Renal pelvis (tissue), 4 donors: Measurements from ENCODE around the gene BSG. TPM values are rescaled to one million over a fixed set of nuclear protein-coding genes. Genes with fewer than 3 reads are reported as not detected.

ENCODE experiments used
- DNase-seq: peaks from one replicate; pipeline ENCODE4 v3.0.0-alpha.2; 2013
- polyA plus RNA-seq, 3 donors: library from polyadenylated mRNA; unstranded; fragments of 120-200 nt; gene quantifications; one replicate each; pipeline ENCODE4 v1.2.1, GENCODE V29; 2013; ENCODE audit not compliant: insufficient read length in 3 of 3

BSG gene
- polyA plus RNA-seq, 3 donors: 474 to 595 (median 592) TPM

DNA sequence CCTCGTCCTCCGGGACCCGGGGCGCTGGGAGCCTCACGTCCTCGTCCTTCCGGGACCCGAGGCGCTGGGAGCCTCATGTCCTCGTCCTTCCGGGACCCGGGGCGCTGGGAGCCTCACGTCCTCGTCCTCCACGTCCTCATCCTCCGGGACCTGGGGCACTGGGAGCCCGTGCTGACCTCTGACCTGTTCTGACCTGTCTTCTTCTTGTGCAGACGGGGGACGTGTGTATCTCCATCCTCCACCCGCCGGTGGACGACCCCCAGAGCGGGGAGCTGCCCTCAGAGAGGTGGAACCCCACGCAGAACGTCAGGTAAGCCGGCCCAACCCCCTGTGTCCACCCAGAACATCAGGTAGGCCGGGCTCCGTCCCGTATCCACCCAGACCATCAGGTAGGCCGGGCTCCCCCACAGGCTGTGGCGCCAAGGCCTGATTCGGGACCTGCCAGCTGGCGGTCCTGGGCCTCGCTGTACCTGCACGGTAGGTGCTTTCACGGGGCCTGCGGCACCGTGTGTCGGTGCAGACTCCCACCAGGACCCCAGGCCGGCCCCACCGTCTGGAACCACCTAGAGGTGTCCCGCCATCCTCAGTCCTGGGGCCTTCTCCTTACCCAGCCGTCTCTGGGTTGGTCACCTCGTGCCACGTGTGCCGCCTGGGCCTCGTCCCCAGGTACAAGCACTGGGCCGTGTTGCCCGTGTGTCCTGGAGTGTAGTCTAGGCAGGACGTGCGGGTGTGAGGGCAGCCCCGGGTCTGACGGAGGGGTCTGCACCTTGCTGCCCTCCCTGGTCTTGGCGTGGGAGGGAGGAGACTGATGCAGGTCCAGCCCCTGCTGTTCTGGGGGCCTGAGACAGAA lies 36.1 kb upstream of the BSG start:
- DNase-seq: no peak

DNA sequence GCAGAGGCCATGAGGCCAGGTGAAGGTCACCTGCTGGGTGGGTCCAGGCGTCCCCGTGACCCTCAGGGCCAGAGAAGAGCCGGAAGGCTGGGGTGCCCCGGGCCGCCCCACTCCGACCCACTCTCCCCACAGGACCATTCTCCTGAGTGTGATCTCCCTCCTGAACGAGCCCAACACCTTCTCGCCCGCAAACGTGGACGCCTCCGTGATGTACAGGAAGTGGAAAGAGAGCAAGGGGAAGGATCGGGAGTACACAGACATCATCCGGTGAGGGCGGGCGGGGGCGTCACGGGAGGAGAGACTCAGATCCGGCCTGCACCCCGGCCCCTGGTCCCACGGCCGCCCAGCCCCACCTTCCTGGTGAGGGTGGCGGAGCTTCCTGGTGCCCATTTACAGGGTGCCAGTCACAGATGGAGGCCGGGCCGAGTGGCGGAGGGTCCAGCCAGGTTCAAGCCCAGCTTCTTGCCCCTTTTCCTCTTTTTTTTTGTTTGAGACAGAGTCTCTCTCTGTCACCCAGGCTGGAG lies 35.5 kb upstream of the BSG start:
- no peak for DNase-seq

- no peak for DNase-seq
These were observed 33.6 kb upstream of the BSG start for GRCh38 chr19:538641-539428.

- no peak for DNase-seq
These were observed 32.9 kb upstream of the BSG start for GRCh38 chr19:539429-540030.

DNA sequence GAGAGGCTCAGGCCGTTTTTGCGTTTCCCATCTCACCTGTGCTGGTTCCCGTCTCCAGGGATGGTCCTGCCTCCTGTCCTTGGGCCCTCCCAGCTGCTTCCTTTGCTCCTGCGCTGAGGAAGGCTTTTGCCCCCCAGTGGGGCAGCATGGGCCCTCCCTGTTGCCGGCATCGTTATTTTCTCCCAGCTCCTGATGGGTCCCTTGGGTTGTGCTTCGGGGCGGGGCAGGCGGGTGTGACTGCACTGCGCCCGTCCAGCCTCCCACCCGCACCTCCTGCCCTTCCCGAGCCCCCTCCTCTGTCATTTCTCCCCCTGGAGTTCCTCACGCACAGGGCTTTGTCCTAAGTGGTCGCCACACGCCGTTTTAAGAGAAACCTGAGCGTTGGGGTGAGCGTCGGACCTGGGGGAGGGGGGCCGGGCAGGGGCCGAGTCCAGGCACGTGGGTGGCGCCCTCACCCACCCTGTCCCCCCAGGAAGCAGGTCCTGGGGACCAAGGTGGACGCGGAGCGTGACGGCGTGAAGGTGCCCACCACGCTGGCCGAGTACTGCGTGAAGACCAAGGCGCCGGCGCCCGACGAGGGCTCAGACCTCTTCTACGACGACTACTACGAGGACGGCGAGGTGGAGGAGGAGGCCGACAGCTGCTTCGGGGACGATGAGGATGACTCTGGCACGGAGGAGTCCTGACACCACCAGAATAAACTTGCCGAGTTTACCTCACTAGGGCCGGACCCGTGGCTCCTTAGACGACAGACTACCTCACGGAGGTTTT lies 31.3 kb upstream of the BSG start:
- DNase-seq: no peak

GRCh38 chr19:541699-542098 lies 30.7 kb upstream of the BSG start:
- DNase-seq: no peak

GRCh38 chr19:542173-542866 lies 30.1 kb upstream of the BSG start:
- DNase-seq: no peak

- no peak for DNase-seq
These were observed 28.3 kb upstream of the BSG start, which contains the start of gene GZMM for GRCh38 chr19:543910-544608. TSS of gene GZMM (plus strand) at chr19:544053. CDS start at chr19:544072, 19 bp downstream.

DNA sequence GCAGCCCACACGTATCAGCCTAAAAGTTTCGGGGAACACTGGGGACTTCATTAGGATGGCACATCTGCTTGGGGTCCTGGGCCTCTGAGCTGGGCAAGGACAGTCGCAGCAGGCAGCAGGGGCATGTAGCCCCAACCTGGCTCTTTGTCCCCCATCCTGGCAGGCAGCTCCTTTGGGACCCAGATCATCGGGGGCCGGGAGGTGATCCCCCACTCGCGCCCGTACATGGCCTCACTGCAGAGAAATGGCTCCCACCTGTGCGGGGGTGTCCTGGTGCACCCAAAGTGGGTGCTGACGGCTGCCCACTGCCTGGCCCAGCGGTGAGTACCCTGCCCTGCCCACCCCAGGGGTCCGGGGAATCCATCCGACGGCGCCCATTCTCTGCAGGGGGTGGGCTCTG lies 25.3 kb upstream of the BSG start:
- no peak for DNase-seq

GRCh38 chr19:547836-548720 lies 24.3 kb upstream of the BSG start:
- DNase-seq: no peak

DNA sequence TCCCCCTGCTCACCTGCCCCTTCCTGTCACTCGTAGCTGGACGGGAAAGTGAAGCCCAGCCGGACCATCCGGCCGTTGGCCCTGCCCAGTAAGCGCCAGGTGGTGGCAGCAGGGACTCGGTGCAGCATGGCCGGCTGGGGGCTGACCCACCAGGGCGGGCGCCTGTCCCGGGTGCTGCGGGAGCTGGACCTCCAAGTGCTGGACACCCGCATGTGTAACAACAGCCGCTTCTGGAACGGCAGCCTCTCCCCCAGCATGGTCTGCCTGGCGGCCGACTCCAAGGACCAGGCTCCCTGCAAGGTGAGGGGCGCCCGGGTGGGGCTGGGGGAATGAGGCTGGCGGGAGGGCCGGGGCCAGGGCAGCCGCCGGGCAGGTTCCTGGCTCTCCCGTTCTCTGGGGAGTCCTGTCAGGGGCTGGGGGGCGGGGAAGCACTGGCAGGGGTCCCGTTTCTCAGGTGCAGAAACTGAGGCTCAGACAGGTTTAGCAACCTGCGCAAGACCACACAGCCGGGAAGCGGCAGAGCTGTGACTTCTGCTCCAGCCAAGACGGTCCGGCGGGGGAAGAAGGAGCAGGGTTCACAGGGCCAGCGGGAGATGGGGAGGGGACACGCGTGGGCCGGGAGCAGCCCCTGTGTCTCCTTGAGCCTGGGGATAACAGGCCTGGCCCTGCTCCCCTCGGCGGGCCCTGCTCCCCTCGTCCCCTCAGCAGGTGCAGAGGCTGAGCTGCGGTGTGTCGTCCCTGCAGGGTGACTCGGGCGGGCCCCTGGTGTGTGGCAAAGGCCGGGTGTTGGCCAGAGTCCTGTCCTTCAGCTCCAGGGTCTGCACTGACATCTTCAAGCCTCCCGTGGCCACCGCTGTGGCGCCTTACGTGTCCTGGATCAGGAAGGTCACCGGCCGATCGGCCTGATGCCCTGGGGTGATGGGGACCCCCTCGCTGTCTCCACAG lies 23.2 kb upstream of the BSG start:
- DNase-seq: no peak

GRCh38 chr19:554817-555216 lies 17.6 kb upstream of the BSG start:
- no peak for DNase-seq

- no peak for DNase-seq
These were observed 17.0 kb upstream of the BSG start for GRCh38 chr19:555474-555808.

GRCh38 chr19:556611-557382 lies 15.6 kb upstream of the BSG start:
- no peak for DNase-seq

DNA sequence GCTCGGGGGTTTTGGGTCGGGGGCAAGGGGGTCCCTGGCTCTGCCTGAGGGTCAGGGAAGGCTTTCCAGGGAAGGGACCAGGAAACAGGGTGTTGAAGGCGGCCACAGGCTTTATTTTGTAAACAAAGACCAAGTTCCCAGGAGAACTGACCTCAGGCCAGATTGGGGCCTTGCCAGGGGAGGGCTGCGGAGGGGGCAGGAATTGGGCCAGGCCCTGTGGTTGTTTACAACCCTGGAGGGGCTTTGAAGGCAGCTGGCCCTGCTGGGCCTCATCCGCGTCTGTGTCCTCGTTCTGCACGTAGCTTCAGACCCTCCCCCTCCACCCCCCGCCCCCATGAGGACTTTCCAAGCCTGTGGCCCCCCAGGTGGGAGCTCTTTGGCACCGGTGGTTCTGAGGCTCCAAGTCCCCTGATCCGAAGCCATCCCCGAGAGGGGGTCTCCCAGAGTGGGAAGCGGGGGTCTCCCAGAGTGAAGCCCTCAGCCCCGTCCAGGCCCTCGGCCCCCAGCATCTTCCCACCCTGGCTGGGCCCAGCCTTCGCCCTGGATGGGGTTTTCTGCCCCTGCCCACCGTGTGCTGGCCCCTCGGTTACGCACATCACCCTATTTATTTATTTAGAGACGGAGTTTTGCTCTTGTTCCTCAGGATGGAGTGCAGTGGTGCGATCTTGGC lies 13.5 kb upstream of the BSG start:
- no peak for DNase-seq

DNA sequence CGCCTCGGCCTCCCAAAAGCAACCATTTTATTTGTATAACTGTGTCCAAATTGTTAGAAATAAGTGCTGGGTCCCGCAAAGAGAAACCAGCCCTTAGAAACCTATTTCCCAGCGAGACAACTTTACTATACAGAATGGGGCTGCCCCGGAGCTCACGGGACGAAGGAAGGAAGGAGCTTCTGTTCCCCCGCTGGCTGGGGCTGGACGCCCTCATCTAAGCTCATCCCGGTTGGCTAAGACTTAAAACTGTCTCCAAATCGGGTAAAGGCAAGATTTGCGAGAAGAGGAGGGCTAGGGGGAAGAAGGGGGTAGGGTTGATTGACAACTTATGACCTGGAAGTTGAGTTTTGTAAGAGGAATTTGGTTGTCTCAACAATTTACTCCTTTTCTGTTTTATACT lies 12.3 kb upstream of the BSG start:
- DNase-seq: no peak

GRCh38 chr19:566403-566802 lies 6.0 kb upstream of the BSG start:
- DNase-seq: no peak
